Neural crest cell (in vitro differentiated cells): Measurements from ENCODE around the gene DDR1. TPM values are rescaled to one million over a fixed set of nuclear protein-coding genes. Genes with fewer than 3 reads are reported as not detected.

Source experiments
- DNase-seq: peaks from one replicate; pipeline ENCODE4 v3.0.0; 2021; ENCODE audit warnings: low read depth, mixed read lengths, low spot score
- H3K27ac Mint-ChIP-seq: one replicate; pipeline ENCODE4 v1.8.0; 2021; ENCODE audit warnings: mild to moderate bottlenecking, mixed read lengths; ENCODE audit not compliant: unreplicated experiment
- H3K27me3 Mint-ChIP-seq: 2 replicates; pipeline ENCODE4 v1.8.0; 2021; ENCODE audit warnings: low read depth, mild to moderate bottlenecking, mixed read lengths
- H3K36me3 Mint-ChIP-seq: 2 replicates; pipeline ENCODE4 v1.8.0; 2021; ENCODE audit warnings: low read depth, mild to moderate bottlenecking, mixed read lengths
- H3K4me1 Mint-ChIP-seq: 2 replicates; pipeline ENCODE4 v1.8.0; 2021; ENCODE audit warnings: mixed read lengths
- H3K4me3 Mint-ChIP-seq: one replicate; pipeline ENCODE4 v1.8.0; 2021; ENCODE audit warnings: mild to moderate bottlenecking, mixed read lengths
- H3K9me3 Mint-ChIP-seq: 2 replicates; pipeline ENCODE4 v1.8.0; 2021; ENCODE audit warnings: mixed read lengths
- CTCF ChIP-seq: fragments of 200-600 bp; sonication (generic); conservative IDR thresholded peaks from 2 replicates; pipeline ENCODE4 v1.5.0; 2021; ENCODE audit warnings: antibody characterized with exemption, mild to moderate bottlenecking
- total RNA-seq: library from RNA; stranded (reverse); gene quantifications from 2 replicates; pipeline ENCODE4 v1.2.1, GENCODE V29; 2021

DDR1 gene
- total RNA-seq, 1 donor from 2014 or later, result 178 TPM

GRCh38 chr6:30837432-30837831, 46.9 kb upstream of the DDR1 start:
- Mint-ChIP-seq H3K27me3 (no peaks in the 10 kb centered on the region), H3K4me1 (peaks cover 24% of the 10 kb centered on the region), H3K9me3 (no peaks in the 10 kb centered on the region), H3K4me3 (no peak overlapping the region), H3K27ac (no peak overlapping the region), H3K36me3 (no peaks in the 10 kb centered on the region)
- no peak for TF ChIP-seq CTCF
- no peak for DNase-seq

DNA sequence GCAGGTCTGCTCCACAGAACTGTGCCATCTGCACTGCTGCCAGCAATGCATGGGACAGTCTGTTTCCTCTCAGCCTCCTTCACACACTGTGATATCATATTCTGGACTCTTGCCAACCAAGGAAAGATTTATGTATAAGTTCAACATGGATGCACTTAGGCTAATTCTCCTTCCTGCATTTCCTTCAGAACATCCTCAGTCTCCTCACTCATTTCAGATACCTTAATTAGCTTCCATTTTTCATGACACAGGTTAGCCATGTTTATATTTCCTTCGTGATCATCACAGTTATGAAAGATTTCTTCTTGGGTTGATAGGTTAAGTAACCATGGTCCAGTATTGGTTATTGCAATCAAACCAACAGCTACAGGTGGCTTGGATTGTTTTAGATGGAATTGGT, 46.4 kb upstream of the DDR1 start:
- Mint-ChIP-seq H3K27ac (no peak overlapping the region), H3K36me3 (no peaks in the 10 kb centered on the region), H3K4me1 (peaks cover 28% of the 10 kb centered on the region), H3K4me3 (no peak overlapping the region), H3K9me3 (no peaks in the 10 kb centered on the region), H3K27me3 (no peaks in the 10 kb centered on the region)
- no peak for DNase-seq
- TF ChIP-seq CTCF, result no peak

DNA sequence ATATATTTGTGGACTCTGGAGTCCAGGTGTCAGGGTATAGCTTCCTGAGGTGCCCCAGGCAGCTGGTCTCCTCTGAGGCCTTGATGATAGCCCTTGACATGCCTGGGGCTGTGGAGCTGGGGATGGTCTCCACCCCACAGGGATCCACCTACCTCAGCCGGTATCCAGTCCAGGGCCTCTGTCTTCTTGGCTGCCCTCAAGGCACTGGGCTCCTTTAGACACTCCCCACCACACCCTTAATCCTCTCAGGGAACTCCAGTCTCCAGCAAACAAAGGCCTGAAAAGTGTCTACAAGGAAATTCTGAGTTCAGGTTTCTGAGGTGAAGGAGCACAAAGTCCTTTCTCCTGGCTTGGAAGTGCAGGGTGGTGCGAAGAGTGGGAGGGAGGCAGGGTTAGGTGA, 44.6 kb upstream of the DDR1 start:
- H3K36me3 Mint-ChIP-seq, result no peaks in the 10 kb centered on the region
- peaks cover 43% of the 10 kb centered on the region for H3K4me1 Mint-ChIP-seq

DNA sequence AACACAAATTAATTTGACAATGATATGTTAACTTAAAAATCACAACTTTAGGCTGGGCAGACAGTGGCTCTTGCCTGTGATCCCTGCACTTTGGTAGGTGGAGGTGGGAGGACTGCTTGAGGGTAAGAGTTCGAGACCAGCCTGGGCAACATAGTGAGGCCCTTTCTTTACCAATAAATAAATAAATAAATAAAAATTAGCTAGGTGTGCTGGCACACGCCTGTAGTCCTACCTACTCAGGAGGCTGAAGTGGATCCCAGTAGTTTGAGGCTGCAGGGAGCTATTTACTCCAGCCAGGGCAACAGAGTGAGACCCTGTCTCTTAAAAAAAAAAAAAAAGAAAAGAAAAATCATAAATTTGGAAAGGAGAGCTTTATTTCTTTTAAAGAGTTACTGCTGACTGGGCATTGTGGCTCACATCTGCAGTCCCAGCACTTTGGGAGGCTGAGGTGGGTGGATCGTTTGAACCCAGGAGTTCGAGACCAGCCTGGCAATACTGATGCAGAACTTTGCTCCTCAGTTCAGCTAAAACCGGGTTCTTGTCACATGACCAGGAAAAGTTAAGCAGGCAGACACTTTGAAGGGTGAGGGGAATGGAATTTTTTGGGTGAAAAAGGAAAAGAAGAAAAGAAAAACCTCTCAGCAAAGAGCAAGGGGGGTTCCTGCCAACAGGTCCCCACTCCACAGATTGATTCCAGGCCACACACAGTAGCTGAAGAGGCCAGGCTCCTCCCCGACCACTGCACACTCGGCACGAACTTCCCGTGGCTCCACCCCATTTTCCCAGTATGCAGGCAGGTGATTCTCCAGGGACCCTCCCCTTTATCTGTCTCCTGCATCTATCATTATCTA, 44.0 kb upstream of the DDR1 start:
- TF ChIP-seq CTCF, result no peak
- no peak overlapping the region for H3K4me3 Mint-ChIP-seq
- no peak overlapping the region for H3K27ac Mint-ChIP-seq
- DNase-seq, result no peak
- no peaks in the 10 kb centered on the region for H3K36me3 Mint-ChIP-seq
- H3K4me1 Mint-ChIP-seq, result peaks cover 49% of the 10 kb centered on the region
- H3K27me3 Mint-ChIP-seq, result no peaks in the 10 kb centered on the region
- no peaks in the 10 kb centered on the region for H3K9me3 Mint-ChIP-seq

More for the DNA sequence above, 44.6 kb upstream of the DDR1 start:
- H3K9me3 Mint-ChIP-seq, result no peaks in the 10 kb centered on the region
- no peak for DNase-seq
- no peaks in the 10 kb centered on the region for H3K27me3 Mint-ChIP-seq
- H3K4me3 Mint-ChIP-seq, result no peak overlapping the region
- H3K27ac Mint-ChIP-seq, result no peak overlapping the region
- TF ChIP-seq CTCF, result no peak

DNA sequence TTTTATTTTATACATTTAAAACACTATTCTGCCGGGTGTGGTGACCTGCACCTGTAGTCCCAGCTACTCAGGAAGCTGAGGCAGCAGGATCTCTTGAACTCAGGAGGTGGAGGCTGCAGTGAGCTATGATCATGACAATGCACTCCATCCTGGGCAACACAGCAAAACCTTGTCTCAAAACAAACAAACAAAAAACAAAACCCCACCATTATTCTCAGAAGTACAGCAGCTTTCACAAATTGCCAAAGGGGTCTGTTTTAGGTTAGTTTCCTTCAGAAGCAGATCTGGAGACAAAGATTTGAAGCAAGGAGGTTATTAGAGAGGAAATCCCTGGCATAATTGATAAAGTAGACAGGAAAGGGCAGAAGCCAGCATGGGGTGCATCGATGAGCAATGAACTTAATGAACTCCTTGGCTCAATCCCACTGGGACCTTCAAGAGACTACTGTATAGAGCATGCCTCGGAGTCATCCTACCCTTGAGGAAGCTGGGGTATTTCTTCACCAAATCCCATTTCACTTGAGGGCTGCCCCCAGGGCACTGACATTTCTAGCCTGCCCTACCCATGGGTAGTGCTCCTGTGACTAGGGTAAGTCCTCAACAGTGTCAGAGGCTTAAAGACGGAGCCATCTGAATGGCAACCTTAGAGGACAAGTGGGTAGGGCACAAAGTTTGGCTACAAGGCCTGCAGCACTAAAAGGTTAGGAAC, 43.2 kb upstream of the DDR1 start:
- H3K27ac Mint-ChIP-seq, result no peak overlapping the region
- no peak for TF ChIP-seq CTCF
- H3K36me3 Mint-ChIP-seq, result no peaks in the 10 kb centered on the region
- H3K4me1 Mint-ChIP-seq, result peaks cover 50% of the 10 kb centered on the region
- H3K27me3 Mint-ChIP-seq, result no peaks in the 10 kb centered on the region
- no peaks in the 10 kb centered on the region for H3K9me3 Mint-ChIP-seq
- no peak for DNase-seq
- no peak overlapping the region for H3K4me3 Mint-ChIP-seq
